ENCODE data around the gene PRUNE2.
"Not testable (repeated sequence)": the region's sequence is repeated elsewhere in the genome, so short reads cannot be mapped to it uniquely, and the experiment has no call there.

Gene PRUNE2

DNA sequence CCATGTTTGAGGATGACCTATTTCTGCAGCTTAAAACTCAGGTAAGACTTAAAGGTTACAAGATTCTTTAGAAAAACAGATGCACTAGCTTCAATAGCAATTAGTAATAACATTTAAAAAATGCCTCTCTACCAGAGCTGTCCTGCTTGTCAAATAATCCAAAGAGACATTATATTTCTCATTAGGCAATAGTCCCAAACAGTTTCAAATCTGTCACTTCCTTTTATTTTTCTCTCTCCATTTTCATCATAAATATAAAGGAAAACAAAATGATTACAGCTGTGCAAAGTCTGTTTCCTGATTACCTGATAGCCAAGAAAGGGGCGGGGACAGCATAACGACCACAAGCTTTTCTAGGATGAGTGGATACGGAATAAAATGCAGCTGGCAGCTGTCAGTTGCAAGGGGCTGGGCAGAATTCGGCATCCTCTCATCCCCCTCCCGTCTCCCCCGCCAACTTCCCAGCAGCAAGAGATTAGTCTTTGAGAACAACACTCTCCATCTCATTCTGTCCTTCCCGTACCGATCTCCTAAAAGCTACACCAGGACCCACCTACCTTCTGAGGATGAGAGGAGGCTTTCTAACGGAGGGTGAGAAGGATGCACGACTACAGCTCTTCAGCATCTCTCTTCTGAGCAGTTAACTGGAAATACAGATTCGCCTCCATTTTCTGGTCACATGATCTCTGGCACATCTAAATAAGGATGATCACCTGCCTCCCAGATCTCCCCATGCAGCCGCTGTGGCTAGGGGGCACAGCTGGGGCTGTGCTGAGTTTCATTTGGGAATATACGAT, 214.2 kb downstream of the PRUNE2 start:
- DNase-seq, result no peak

DNA sequence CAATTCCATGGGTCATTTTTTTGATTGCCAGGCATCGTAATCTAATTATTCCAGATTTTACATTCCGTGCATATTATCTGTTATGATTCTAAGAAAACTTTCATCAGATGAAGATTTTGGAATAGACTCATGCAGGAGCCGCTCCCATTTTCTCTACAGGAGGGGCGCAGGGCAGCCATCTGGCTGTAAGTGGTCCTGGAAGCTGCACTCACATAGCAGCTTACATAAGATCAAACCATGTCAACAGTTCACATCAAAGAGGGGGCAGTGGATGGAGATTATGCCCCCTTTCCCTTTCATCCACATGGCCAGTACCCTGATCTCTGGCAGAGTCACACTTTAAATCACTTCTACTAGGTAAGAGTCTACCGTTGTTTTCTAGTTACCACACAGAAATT, 214.9 kb downstream of the PRUNE2 start:
- DNase-seq, result no peak

DNA sequence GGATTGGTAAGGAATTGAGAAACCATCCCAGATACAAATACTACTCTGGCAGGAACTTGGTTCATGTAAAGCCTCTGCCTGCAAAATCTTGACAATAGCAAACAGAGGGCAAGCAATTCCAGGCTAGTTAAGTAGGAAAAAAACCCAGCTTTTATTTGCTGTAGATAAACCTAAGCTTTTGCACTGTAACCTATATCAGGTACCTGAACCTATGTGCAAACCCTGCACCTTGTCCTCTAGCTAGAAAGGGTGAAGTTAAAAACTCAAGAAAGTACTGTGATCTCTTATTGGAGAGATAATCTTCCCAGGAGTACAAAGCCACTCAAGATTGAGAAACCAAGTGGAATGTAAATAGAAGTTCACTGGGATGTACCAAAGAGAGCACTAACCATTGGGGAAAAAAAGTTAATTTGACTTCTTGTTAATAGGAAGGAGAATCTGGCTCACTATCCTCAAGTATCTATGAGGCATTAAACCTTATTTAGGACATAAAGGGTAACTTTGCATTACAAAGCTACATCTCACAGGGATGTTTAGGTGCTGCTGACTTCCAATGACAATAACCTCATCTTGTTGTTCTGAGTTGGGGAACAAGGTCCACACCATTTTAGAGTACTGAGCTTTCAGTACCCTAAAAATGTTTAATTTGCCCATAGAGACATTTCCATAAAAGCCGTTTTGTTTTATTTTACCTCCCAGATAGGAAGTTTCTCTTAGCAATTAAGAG, 215.5 kb downstream of the PRUNE2 start:
- DNase-seq, result no peak

DNA sequence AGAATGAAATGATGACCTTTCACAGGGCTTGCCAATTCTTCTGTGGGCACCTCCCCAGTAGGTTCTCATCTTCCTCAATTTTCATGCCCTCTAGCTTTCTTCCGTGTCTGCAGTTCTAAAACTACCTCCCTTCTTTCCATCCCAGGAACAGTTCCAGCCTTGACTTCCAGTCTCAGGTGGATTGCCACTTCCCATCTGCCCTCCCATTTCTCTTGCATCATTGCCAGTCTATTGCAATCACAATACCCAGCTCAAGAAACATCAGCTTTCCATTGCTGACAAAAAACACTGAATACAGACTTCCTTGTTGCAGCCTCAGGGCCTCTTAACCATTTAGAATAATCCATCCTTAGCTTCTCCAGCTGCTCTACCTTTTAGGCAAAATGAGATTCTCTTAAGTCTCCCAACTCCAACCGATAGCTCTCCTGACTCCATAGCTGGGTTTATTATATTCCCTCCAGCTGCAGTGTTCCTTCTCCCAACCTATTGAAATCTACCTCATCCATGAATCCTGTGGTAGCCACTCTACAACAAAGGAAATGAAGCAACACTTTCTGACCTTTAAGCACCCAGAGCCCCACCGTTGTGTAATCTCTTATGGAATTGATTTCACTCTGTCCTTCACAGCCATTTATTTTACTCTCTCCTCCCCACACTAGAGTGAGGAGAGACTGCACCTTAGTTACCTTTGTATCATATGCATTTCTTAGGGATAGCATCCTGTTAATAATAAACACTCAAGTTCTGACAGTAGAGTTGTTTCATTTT, 217.3 kb downstream of the PRUNE2 start:
- no peak for DNase-seq

DNA sequence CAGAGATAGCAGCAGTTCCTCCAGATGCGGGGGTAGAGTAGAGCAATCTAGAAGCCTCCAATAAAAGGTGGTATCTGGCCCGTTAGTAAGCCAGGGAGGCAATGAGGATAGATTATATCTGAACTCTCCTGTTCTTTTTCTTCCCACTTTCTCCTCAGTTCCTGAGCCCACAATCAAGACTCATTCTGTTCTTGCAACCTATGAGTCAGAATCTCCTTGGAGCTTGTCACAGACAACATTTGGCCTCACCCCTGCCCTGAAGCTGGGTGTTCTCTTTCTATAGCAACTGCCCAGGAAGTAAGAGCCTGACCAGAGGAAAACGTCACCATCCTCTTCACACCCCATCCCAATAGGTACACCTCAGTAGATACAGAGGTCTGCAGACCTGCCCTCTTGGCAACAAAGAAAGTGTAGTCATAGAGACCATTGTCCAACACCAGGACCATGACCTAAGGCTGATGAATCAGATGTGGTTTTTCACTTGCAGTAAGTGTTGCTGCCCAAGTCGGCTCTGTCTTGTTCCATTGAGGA, 218.0 kb downstream of the PRUNE2 start:
- no peak for DNase-seq

DNA sequence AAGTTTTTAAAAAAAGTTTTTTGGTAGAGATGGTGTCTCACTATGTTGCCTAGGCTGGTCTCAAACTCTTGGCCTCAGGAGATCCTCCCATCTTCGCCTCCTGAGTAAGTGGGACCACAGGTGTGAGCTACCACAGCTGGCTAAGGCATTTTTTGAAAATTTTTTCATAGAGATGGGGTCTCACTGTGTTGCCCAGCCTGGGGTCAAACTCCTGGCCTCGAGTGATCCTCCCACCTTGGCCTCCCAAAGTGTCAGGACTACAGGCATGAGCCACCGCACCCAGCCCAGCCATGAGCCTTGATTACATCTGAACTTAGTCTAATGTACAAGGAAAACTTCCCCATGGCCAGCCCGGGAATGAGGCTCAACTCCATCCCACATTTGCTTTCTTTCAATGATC, 219.2 kb downstream of the PRUNE2 start:
- no peak for DNase-seq

DNA sequence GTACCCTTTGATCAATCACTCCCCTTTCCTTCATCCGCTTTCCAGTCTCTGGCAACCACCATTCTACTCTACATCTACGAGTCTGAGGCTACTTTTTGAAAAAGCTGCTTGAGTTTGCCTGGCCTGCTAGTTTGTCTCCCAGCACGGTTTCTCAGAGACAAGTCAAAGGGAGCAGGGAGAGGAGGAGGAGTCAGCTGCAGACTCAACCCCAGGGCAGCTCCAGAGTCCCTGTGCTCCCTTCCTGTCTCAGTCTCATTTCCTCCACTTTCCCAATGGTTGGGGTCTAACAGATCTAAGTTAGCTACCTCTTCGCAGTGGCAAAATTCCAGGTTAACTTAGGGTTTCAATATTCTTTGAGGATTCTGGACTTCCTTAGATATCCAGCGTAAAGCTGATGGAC, 221.7 kb downstream of the PRUNE2 start:
- no peak for DNase-seq

DNA sequence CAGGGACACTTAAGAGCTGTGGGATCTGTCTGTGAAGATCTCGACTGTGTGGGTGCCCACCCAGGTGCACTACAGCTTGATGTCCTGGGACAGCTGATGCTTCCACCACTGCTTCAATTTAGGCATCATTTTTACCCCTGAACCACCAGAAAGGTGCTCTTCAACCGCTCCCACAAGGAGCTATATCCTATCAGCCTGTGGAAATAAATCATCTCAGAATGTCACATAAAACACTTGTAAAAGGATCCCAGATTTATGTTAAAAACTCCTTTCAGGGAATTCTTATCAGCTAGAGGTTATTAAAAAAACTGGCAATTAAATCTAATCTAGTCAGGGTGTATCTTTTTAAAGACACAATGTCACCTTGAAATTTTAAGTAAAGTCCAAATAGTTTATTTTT, 224.4 kb downstream of the PRUNE2 start:
- DNase-seq, result no peak

DNA sequence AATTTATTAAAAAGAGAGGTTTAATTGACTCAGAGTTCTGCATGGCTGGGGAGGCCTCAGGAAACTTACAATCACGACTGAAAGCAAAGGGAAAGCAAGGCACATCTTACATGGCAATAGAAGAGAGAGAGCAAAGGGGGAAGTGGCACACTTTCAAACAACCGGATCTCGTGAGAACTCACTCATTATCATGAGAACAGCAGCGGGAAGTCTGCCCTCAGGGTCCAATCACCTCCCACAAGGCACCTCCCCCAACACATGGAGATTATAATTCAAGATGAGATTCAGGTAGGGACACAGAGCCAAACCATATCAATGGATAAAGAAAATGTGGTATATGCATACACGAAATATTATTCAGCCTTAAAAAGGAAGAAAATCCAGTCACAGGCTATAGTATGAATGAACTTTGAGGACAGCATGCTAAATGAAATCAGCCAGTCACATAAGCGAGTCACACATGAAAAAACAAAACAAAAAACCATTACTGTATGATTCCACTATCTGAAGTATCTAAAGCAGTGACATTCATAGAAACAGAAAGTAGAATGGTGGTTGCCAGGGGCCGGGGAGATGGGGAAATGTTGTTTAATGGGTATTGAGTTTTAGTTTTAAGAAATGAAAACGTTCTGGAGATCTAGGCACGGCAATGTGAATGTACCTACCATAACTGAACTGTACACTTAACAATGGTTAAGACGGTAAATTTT, 225.0 kb downstream of the PRUNE2 start:
- no peak for DNase-seq

DNA sequence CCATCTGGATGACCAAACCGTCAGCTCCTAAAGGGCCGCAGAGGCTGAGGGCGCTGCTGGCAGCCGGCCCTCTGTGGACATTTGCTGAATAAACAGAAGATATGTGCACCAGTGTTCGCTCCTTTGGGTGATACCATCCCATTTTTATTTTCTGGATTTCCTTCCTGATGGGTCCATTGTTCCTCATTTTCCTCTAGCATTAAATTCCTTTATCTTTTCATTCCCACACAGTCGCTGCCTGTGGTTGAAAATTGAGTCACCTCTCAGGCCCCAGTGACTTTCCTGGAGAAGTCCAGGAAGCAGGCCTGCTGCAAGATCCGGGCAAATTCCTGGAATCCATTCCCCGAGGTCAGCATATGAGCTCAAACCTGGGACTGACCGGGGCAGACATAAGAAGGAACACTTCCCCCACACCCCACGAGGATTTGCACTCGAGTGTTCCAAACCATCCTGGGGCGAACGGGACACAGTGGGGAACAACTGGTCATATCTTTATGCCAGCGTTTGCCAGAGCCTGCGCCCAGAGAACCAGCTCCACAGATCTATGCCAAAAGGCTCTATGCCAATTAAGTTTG, 228.3 kb downstream of the PRUNE2 start:
- DNase-seq, result no peak

DNA sequence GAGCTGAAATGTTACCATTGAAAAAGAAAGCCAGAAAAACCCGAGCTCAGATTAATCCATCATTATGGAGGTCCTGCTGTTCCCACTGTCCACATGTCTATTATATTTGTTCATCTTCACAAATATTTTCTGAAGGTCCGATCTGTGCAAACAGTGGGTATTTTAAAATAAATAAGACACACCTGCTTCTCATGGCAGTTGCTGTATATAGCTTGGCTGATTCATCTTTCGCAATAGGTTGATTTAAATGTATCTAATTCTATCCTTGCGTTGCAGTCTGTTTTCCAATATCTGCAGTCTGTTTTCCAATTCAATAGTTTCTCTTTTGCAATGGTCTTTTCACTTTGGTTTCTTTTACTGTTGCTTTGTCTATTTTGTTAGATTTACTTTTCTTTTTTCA, 229.1 kb downstream of the PRUNE2 start:
- no peak for DNase-seq

DNA sequence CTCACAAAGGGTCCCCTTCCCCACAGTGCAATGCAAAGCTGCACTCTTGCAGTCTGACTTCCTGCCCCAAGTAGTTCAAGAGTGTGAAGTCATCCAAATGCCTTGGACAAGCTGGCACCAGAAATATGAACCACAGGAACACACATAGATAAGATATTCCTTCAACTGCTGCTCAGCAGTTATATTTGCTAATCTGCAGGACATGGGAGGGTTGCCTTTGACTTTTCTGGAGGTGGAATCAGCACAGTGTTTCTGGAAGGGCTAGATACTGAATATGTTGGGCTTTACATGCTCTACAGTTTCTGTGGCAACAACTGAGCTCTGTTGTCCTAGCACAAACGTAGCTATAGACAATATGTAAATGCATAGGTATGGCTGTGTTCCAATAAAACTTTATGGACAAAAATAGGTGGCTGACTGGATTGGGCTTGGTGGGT, 238.4 kb downstream of the PRUNE2 start:
- no peak for DNase-seq

DNA sequence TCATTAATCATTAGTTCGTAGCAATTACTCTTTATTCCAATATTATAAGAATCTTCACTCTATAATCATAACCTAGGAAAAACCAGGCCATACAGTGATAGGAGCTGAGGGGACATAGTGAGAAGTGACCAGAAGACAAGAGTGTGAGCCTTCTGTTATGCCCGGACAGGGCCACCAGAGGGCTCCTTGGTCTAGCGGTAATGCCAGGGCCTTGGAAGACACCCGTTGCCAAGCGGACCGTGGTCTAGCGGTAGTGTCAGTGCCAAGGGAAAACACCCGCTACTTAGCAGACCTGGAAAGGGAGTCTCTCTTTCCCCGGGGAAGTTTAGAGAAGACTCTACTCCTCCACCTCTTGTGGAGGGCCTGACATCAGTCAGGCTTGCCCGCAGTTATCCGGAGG, 239.9 kb downstream of the PRUNE2 start:
- DNase-seq, result not testable (repeated sequence)

DNA sequence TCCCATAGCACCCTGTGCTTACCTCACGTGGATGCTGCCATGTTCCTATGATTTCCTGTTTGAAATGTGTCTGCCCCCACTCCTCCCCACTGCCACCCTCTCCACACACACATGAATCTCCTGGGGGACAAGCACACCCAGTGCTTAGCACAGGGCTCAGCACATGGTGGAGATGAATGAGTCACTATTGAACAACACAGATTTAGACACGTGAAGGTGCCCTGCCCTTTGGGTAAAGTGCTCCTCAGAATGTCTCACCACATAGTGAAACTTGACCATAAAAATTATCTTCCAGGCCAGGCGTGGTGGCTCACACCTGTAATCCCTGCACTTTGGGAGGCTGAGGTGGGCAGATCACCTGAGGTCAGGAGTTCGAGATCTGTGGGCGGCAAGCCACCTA, 240.5 kb downstream of the PRUNE2 start:
- DNase-seq, result no peak

DNA sequence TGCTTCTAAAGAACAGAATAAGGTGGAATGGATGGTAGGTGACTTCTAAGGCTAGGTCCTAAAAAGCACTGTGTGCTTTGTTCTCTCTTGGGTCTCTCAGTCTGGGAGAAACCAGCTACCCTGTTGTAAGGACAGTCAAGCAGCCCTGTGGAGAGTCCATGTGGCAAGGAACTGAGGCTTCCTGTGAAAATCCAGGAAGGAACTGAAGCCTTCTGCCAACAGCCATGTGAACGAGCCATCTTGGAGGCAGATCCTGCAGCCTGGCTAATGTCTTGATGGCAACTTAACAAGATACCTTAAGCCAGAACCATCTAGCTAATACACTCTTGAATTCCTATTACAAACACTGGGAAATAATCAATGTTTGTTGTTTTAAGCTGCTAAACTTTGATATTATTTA, 241.8 kb downstream of the PRUNE2 start:
- DNase-seq, result no peak

DNA sequence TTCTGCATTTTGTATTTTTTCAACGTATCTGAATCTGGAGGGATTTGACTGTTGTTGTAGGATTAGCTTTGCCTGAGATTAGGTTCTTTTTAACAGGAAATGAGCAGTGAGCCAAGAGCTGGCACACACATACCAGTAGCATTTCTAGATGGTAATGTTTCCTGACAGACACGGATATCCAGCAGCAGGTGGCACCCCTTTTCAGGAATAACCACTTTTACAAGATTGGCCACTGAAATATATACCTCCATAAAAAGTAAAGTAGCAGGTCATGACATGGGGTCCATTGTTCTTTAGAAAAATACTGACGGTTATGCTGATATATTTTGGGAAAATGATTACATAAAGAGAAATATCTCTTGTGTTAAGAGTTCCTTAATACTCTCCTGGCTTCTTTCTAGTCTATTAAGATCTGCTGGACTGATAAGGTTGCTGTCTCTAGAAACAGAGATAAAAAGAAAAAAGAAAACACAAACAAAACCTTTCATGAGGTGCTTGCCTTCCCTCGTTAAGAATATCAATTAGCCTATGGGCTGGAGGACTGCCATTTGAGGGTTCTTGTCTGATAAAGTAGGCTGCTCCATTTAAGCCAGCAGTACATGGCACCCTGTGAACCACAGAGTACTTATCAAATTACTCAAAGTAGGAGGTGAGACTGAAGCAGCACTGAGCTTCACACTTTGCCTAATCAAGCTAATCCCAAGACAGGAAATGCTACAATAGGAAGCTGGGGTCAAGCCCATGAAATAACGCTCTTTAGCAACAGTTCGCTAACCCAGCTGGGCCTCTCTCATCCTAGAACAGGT, 243.2 kb downstream of the PRUNE2 start:
- DNase-seq, result no peak

DNA sequence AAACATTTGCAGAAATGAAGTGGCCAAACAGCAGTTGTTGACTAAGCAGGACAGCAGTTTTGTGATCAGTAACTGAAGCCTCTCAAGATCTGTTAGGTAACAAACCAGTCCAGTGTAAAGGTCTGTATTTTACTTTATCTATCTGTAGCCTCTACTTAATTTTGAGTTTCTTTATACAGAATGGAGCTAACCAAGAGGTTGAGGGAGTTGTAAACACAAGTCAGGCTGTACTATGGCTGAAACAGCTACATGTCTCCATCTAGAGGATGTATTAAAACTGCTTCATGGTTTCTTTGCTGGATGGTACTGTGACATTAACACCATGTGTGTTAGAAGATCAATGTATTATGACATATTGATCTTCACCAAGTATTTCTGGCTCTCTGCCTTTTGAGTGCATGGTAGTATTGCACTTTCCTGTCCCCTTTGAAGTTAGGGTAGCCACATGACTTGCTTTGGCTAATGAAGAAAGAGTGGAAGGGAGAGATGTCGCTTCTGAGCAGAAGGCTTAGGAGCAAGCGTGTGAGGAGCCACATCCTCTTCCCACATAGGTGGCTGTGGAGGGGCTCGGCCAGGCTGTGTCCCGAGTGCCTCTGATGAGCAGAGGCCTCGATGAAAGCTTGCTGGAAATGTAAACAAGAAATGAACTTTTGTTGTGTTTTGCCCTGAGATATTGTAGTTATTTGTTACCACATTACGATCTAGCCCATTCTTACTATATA, 247.2 kb downstream of the PRUNE2 start:
- no peak for DNase-seq

DNA sequence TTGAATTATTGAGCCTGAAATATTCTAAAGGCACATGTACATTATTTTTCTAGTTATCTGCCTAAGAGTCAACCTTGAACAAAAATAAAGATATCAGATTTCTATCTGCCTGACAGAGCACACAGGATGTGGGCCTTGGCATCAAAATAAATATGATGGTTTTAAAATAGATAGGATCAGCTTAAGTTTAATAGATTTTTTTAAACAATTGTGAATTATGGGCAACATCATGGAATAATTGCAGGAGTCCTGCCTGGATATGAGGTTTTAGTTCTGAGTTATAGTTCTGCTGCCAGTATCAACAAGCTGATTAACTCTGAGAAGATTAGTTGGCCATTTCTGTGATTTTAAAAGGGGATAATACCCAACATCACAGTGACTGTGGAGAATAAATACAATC, 248.6 kb downstream of the PRUNE2 start:
- DNase-seq, result no peak

DNA sequence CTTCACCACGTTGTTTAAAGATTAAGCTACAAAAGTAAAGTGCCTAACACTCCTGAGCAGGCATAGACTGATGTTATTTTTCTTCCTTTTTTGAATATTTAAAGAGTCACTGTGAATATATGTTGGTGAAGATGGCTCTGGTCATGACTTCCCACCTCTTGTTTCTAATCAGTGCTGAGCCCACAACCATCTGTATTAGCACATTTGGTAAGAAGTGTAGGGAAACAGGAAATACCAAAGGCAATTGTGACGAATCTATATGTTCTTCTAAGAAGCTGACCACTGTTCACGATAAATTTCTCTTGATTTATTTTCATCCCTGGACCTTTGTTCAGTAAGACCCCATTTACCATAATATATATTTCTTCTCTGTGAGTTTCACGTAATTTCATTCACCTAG, 249.9 kb downstream of the PRUNE2 start:
- DNase-seq, result no peak

DNA sequence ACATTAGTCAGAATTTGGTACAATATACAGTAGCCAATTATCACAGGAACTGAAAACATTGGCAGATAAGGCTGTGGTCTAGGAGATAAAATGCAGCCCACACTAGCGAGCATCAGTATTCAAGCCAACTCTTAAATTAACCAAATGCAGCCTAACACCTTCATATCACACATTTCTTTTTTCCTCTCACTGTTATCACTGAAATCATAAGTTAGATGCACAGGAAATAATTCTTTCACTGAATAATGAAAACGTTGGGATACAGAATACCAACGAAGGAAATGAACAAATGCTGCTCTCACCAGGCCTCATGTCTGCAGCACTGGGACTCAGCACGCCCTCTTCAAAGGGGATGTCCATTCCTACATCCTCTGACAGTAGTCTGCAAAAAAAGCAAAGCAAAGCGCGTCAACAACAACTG, 250.8 kb downstream of the PRUNE2 start:
- DNase-seq, result no peak

DNA sequence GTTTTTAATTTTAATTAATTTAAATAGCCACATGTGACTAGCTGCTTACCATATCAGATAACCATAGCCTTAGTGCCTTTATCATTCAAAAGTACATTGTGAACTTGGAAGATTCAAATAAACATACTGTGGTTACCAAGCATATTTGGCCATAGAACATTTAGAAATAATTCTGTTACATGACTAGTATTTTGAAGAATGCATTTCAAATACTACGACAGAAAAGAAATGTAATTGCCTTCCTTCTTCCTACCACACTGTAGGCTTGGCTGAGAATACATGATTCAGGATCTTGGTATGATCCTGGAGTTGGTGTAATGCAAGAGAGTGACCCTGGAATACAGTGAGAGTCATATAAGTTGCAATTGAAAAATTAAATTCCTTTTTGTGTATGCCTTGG, 251.3 kb downstream of the PRUNE2 start:
- DNase-seq, result no peak

All from NCI-H1436 treated with DMSO at 0.1 percent for 48 hours (cell line).